ENCODE results near the gene TBC1D19. TPM values are rescaled to one million over a fixed set of nuclear protein-coding genes. Genes with fewer than 3 reads are reported as not detected.

Gene TBC1D19
- total and polyA plus RNA-seq, 3 experiments from 2014 or later = 4.4 to 6.3 (median 5.1) TPM

- Mint-ChIP-seq H3K9me3 (peaks cover 0 to 3% (median 0%) of the 10 kb centered on the region in 5 donors), H3K27me3 (no peaks in the 10 kb centered on the region), H3K27ac (peak overlapping the region in 1 of 8 donors; percentile 27), H3K4me1 (no peaks in the 10 kb centered on the region), H3K36me3 (peaks cover 9 to 29% (median 17%) of the 10 kb centered on the region in 3 donors), H3K4me3 (no peak overlapping the region)
- Histone ChIP-seq H3K36me3 (ENCODE audit: insufficient read depth, low read length) (no peaks in the 10 kb centered on the region), H3K4me3 (ENCODE audit: low read length) (no peak overlapping the region), H3K4me1 (ENCODE audit: insufficient read depth, low read length) (no peaks in the 10 kb centered on the region), H3K9me3 (ENCODE audit: low read length) (no peaks in the 10 kb centered on the region), H3K27me3 (ENCODE audit: insufficient read depth, low read length, poor library complexity, severe bottlenecking) (no peaks in the 10 kb centered on the region), H3K27ac (ENCODE audit: low read depth, low read length) (no peak overlapping the region)
- ChIA-PET POLR2A (no interaction called here), CTCF (no interaction called here)
- DNase-seq = no peak
These were observed 188.4 kb downstream of the TBC1D19 start for GRCh38 chr4:26772096-26772873.

DNA sequence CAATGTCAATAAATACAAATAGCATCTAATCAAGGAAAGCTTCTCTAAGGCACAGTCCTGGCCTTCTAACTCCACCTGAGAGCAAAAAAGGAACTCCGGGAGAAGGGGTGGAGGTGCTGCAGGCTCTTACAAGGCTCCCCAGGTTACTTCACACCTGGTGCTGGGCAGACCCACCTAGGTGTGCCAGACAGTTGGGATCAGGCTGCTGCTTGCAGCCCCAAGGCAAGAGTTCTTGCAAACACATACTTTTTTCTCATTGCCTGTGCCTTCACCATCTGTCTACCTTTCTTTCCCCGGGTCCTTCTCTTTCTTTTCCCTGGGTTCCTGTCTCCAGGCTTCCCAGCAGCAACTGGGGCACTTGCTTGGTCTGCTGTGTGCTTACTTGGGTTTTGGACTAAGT lies 195.3 kb downstream of the TBC1D19 start:
- H3K4me1 Mint-ChIP-seq = no peaks in the 10 kb centered on the region
- Histone ChIP-seq H3K9me3 (ENCODE audit: low read length) (no peaks in the 10 kb centered on the region), H3K27ac (ENCODE audit: low read depth, low read length) (no peak overlapping the region), H3K36me3 (ENCODE audit: insufficient read depth, low read length) (no peaks in the 10 kb centered on the region), H3K4me1 (ENCODE audit: insufficient read depth, low read length) (no peaks in the 10 kb centered on the region), H3K4me3 (ENCODE audit: low read length) (no peak overlapping the region), H3K27me3 (ENCODE audit: insufficient read depth, low read length, poor library complexity, severe bottlenecking) (no peaks in the 10 kb centered on the region)
- DNase-seq = no peak
- ChIA-PET CTCF (no interaction called here), POLR2A (no interaction called here)
- H3K27ac Mint-ChIP-seq = peak overlapping the region in 1 of 8 donors; percentile 21
- H3K36me3 Mint-ChIP-seq = peaks cover 5 to 17% (median 14%) of the 10 kb centered on the region in 3 donors
- H3K9me3 Mint-ChIP-seq = peaks cover 0 to 2% (median 0%) of the 10 kb centered on the region in 5 donors
- no peak overlapping the region for H3K4me3 Mint-ChIP-seq
- H3K27me3 Mint-ChIP-seq = no peaks in the 10 kb centered on the region

GRCh38 chr4:26779674-26780073 lies 195.8 kb downstream of the TBC1D19 start:
- H3K36me3 ChIP-seq (ENCODE audit: insufficient read depth, low read length) = no peaks in the 10 kb centered on the region
- no peak for DNase-seq
- ChIA-PET CTCF (no interaction called here), POLR2A (no interaction called here)
- no peak overlapping the region for H3K27ac ChIP-seq (ENCODE audit: low read depth, low read length)
- H3K27me3 Mint-ChIP-seq = no peaks in the 10 kb centered on the region
- no peak overlapping the region for H3K4me3 ChIP-seq (ENCODE audit: low read length)
- H3K4me1 Mint-ChIP-seq = no peaks in the 10 kb centered on the region
- H3K4me1 ChIP-seq (ENCODE audit: insufficient read depth, low read length) = no peaks in the 10 kb centered on the region
- no peaks in the 10 kb centered on the region for H3K9me3 ChIP-seq (ENCODE audit: low read length)
- peaks cover 3 to 18% (median 14%) of the 10 kb centered on the region in 3 donors for H3K36me3 Mint-ChIP-seq
- H3K9me3 Mint-ChIP-seq = no peaks in the 10 kb centered on the region
- H3K27ac Mint-ChIP-seq = no peak overlapping the region
- no peaks in the 10 kb centered on the region for H3K27me3 ChIP-seq (ENCODE audit: insufficient read depth, low read length, poor library complexity, severe bottlenecking)
- H3K4me3 Mint-ChIP-seq = no peak overlapping the region

- no peak for DNase-seq
- Histone ChIP-seq H3K36me3 (ENCODE audit: insufficient read depth, low read length) (no peaks in the 10 kb centered on the region), H3K4me3 (ENCODE audit: low read length) (no peak overlapping the region), H3K4me1 (ENCODE audit: insufficient read depth, low read length) (no peaks in the 10 kb centered on the region), H3K27ac (ENCODE audit: low read depth, low read length) (no peak overlapping the region), H3K27me3 (ENCODE audit: insufficient read depth, low read length, poor library complexity, severe bottlenecking) (no peaks in the 10 kb centered on the region), H3K9me3 (ENCODE audit: low read length) (no peaks in the 10 kb centered on the region)
- POLR2A ChIA-PET = no interaction called here
- no peaks in the 10 kb centered on the region for H3K4me1 Mint-ChIP-seq
- H3K27ac Mint-ChIP-seq = no peak overlapping the region
- CTCF ChIA-PET = no interaction called here
- no peaks in the 10 kb centered on the region for H3K27me3 Mint-ChIP-seq
- peaks cover 3 to 18% (median 14%) of the 10 kb centered on the region in 3 donors for H3K36me3 Mint-ChIP-seq
- H3K9me3 Mint-ChIP-seq = no peaks in the 10 kb centered on the region
- H3K4me3 Mint-ChIP-seq = no peak overlapping the region
These were observed 196.7 kb downstream of the TBC1D19 start for GRCh38 chr4:26780539-26780938.

GRCh38 chr4:26782168-26782829 lies 198.4 kb downstream of the TBC1D19 start:
- DNase-seq = no peak
- H3K27ac ChIP-seq (ENCODE audit: low read depth, low read length) = peak overlapping the region; percentile 30
- no peaks in the 10 kb centered on the region for H3K27me3 ChIP-seq (ENCODE audit: insufficient read depth, low read length, poor library complexity, severe bottlenecking)
- ChIA-PET POLR2A (no interaction called here), CTCF (no interaction called here)
- Mint-ChIP-seq H3K4me1 (peaks cover 0 to under 1% (median 0%) of the 10 kb centered on the region in 3 donors), H3K4me3 (no peak overlapping the region), H3K36me3 (peaks cover 3 to 15% (median 14%) of the 10 kb centered on the region in 3 donors), H3K27ac (peak overlapping the region in 1 of 8 donors; percentile 7), H3K9me3 (no peaks in the 10 kb centered on the region), H3K27me3 (no peaks in the 10 kb centered on the region)
- no peaks in the 10 kb centered on the region for H3K36me3 ChIP-seq (ENCODE audit: insufficient read depth, low read length)
- no peak overlapping the region for H3K4me3 ChIP-seq (ENCODE audit: low read length)
- H3K4me1 ChIP-seq (ENCODE audit: insufficient read depth, low read length) = no peaks in the 10 kb centered on the region
- H3K9me3 ChIP-seq (ENCODE audit: low read length) = no peaks in the 10 kb centered on the region

GRCh38 chr4:26782830-26783202 lies 198.9 kb downstream of the TBC1D19 start:
- Histone ChIP-seq H3K36me3 (ENCODE audit: insufficient read depth, low read length) (no peaks in the 10 kb centered on the region), H3K27me3 (ENCODE audit: insufficient read depth, low read length, poor library complexity, severe bottlenecking) (no peaks in the 10 kb centered on the region), H3K4me3 (ENCODE audit: low read length) (no peak overlapping the region), H3K4me1 (ENCODE audit: insufficient read depth, low read length) (peaks cover 3% of the 10 kb centered on the region), H3K27ac (ENCODE audit: low read depth, low read length) (no peak overlapping the region), H3K9me3 (ENCODE audit: low read length) (no peaks in the 10 kb centered on the region)
- peaks cover 3 to 15% (median 14%) of the 10 kb centered on the region in 3 donors for H3K36me3 Mint-ChIP-seq
- POLR2A ChIA-PET = no interaction called here
- no peak overlapping the region for H3K27ac Mint-ChIP-seq
- CTCF ChIA-PET = no interaction called here
- DNase-seq = no peak
- no peak overlapping the region for H3K4me3 Mint-ChIP-seq
- peaks cover 2 to 5% (median 5%) of the 10 kb centered on the region in 3 donors for H3K4me1 Mint-ChIP-seq
- no peaks in the 10 kb centered on the region for H3K27me3 Mint-ChIP-seq
- H3K9me3 Mint-ChIP-seq = no peaks in the 10 kb centered on the region

DNA sequence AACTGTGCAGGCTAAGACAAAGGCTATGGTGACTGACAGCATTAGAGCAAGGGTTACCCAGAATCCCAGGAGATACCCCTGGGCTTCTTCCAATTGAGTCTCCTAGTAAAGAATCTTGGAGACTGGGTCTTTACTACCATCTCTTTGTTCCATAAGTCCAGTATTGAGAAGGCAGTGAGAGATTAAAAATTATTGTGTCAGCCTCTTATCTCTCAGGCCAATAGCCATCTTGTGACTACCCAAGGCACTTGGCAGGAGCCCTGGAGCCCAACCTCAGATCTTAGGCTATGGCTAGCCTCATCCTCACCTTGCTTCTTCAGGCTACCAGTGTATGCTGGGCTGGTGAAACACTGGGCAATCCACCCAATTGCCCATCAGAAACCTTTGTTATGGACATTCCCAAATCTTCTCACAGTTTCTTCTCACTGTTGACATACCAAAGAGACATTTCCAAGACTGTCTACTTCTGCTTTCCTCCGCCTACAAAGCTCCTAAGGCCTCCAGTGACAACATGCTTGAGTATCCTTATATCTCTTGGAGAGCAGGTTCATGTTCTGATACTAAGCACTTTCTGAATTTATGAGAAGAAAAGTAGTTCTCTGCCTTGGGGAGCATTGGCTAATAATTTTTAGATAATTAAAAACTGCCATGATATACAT lies 200.5 kb downstream of the TBC1D19 start:
- Mint-ChIP-seq H3K27me3 (no peaks in the 10 kb centered on the region), H3K9me3 (peaks cover 0 to 2% (median under 1%) of the 10 kb centered on the region in 5 donors), H3K4me3 (no peak overlapping the region), H3K4me1 (peaks cover 6 to 10% (median 8%) of the 10 kb centered on the region in 3 donors), H3K27ac (peak overlapping the region in 1 of 8 donors; percentile 77), H3K36me3 (peaks cover 0 to 11% (median 10%) of the 10 kb centered on the region in 3 donors)
- Histone ChIP-seq H3K9me3 (ENCODE audit: low read length) (no peaks in the 10 kb centered on the region), H3K36me3 (ENCODE audit: insufficient read depth, low read length) (no peaks in the 10 kb centered on the region), H3K4me1 (ENCODE audit: insufficient read depth, low read length) (peaks cover 6% of the 10 kb centered on the region), H3K27me3 (ENCODE audit: insufficient read depth, low read length, poor library complexity, severe bottlenecking) (no peaks in the 10 kb centered on the region), H3K27ac (ENCODE audit: low read depth, low read length) (no peak overlapping the region), H3K4me3 (ENCODE audit: low read length) (no peak overlapping the region)
- ChIA-PET POLR2A (no interaction called here), CTCF (no interaction called here)
- DNase-seq = no peak

DNA sequence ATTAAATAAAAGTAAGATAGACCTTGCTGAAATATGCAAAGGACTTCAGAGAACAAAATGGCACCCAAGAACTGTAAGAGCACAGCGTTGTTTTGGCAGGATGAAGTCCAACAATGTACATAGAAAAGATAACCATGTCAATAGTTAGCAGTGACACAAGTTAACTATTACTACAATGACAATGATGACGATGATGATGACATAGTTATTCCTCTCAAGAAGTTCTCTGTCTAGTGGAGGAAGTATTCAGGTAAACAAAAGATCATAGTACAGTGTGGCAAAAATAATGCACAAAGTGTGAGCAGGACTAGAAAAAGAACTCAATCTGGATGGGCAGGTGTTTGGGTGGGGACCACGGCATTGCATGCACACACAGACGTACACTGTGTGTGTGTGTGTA lies 201.4 kb downstream of the TBC1D19 start:
- H3K27me3 Mint-ChIP-seq = no peaks in the 10 kb centered on the region
- Histone ChIP-seq H3K9me3 (ENCODE audit: low read length) (no peaks in the 10 kb centered on the region), H3K27me3 (ENCODE audit: insufficient read depth, low read length, poor library complexity, severe bottlenecking) (no peaks in the 10 kb centered on the region), H3K36me3 (ENCODE audit: insufficient read depth, low read length) (no peaks in the 10 kb centered on the region), H3K4me1 (ENCODE audit: insufficient read depth, low read length) (peaks cover 6% of the 10 kb centered on the region), H3K4me3 (ENCODE audit: low read length) (no peak overlapping the region), H3K27ac (ENCODE audit: low read depth, low read length) (no peak overlapping the region)
- no peak overlapping the region for H3K4me3 Mint-ChIP-seq
- H3K27ac Mint-ChIP-seq = peak overlapping the region in 2 of 8 donors; percentile 38 to 51
- peaks cover 6 to 10% (median 8%) of the 10 kb centered on the region in 3 donors for H3K4me1 Mint-ChIP-seq
- peaks cover 0 to 15% (median 6%) of the 10 kb centered on the region in 3 donors for H3K36me3 Mint-ChIP-seq
- CTCF ChIA-PET = no interaction called here
- H3K9me3 Mint-ChIP-seq = peaks cover 0 to 6% (median 2%) of the 10 kb centered on the region in 5 donors
- DNase-seq = no peak
- POLR2A ChIA-PET = no interaction called here
